Stimulated activated naive CD8-positive, alpha-beta T cell treated with anti-CD3 and anti-CD28 coated beads, Interleukin-15, Interleukin-2, amounts not matched to agents 100 U/mL and 50 U/mL, for 24 hours (primary cell): ENCODE data around the gene PTPN23.

Experiments
- ATAC-seq: fragments of 150-1000 bp; cut with Tn5 transposase; one replicate; pipeline ENCODE4 v1.10.0; 2021
- DNase-seq: peaks from one replicate; pipeline ENCODE4 v3.0.0; 2021

PTPN23 gene

GRCh38 chr3:47419083-47420043 lies 38.5 kb downstream of the PTPN23 start:
- DNase-seq (no peak), ATAC-seq (no peak)

GRCh38 chr3:47420044-47420430 lies 39.2 kb downstream of the PTPN23 start:
- DNase-seq (no peak), ATAC-seq (no peak)

GRCh38 chr3:47420511-47421484 lies 40.0 kb downstream of the PTPN23 start:
- DNase-seq (peak; percentile 91), ATAC-seq (peak; percentile 87)

DNA sequence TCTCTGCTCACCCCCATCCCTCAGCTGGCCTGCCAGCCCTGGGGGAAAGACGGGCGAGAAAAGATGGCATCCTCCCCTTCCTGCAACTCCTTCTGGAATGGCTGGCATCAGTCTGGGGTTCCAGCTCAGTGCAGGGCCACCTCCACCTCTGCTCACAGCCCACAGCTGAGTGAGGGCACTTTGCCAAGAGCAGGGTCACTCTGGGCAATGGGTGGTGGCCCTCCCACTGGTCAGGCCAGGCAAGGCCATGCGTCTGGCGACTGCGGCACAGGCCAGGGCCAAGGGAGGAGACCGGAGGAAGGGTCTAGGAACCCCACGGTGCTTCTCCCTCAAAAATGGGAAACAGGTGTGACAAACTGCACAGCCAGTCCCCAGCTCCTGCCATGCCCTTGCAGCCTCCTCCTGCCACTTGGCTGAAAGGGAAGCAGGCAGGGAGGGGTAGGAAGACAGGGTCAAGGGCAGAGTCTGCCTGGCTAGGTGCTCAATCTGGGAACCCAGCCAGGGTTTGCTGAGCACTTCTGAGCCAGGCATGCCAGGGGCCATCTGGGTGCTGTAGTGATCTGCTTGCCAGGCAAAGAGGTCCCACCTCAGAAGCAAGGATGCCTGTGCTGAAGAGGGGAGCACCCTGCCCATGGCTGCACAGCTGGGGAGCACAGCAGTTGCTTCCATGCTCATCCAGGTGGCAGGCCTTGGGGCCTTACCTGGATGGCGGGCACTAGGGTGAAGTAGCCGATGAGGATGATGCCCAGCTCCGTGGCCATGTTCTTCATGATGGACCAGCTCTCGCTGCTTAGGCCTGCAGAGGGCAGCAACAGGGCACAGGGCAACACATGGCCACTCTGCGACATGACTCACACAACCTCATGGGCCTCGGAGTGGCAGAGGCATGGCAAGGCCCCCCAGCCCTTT lies 41.2 kb downstream of the PTPN23 start:
- ATAC-seq (no peak), DNase-seq (peak; percentile 33)

DNA sequence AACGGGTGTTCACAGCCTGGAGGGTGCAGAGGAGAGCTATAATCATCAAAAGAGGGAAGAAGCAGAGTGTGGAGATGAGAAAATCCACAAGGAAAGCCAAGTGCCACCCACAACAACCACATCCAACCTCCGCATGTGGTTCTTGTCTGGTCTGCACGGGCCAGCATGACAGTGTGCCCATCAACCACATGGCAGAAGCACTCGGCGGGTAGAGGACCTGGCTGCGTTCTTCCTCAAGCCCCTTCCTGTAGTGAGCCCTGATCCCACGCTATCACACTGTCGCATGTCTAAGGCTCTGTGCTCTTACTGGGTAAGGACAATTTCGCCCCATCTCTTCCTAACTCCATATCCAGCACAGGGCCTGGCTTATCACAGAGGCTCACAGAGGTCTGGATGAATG lies 41.9 kb downstream of the PTPN23 start:
- DNase-seq (no peak), ATAC-seq (no peak)

GRCh38 chr3:47423548-47424145 lies 42.8 kb downstream of the PTPN23 start:
- no peak for DNase-seq
- no peak for ATAC-seq

- no peak for ATAC-seq
Measured at GRCh38 chr3:47424434-47425382, 43.9 kb downstream of the PTPN23 start.

DNA sequence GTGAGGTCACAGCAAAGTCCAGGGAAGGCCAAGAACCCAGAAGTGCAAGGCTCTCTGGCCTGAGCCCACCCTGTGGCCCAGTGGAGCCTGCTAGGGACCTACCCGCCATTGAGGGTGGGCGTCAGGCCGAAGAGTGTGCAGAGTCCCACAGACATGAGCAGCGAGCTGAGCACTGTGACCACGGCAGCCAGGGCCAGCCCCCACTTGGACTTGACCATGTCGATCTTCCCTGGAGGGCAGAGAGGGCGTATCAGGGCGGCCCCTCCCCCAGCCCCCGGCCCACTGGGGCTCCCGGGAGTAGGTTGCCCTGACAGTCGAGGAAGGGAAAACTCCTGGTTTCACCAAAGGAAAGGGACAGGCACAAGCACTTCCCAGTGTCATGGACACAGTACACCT lies 44.6 kb downstream of the PTPN23 start:
- no peak for ATAC-seq
- DNase-seq, result no peak

More at GRCh38 chr3:47424434-47425382, 43.9 kb downstream of the PTPN23 start:
- DNase-seq, result no peak

DNA sequence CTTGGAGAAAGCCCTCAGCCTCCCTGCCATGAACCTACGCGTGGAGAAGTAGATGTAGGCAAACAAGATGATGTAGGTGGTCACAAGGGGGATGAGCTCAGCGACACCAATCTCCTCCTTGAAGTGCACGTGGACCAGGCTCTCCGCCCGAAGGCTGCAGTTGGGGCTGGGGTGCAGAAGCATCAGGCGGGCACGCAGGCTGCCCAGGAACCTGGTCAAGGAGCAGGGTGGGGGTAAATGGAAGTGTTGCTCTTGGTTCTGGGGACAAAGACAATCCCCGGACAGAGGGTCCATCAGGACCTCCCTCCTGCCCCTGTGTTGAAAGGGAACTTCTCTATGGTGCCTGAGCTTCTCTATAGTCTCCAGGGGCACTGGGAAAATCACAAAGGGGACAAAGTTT lies 45.1 kb downstream of the PTPN23 start:
- ATAC-seq (no peak), DNase-seq (no peak)

- no peak for DNase-seq
- no peak for ATAC-seq
Measured at GRCh38 chr3:47427866-47428265, 47.0 kb downstream of the PTPN23 start.

- ATAC-seq (no peak), DNase-seq (no peak)
Measured at GRCh38 chr3:47428662-47429061, 47.8 kb downstream of the PTPN23 start.

DNA sequence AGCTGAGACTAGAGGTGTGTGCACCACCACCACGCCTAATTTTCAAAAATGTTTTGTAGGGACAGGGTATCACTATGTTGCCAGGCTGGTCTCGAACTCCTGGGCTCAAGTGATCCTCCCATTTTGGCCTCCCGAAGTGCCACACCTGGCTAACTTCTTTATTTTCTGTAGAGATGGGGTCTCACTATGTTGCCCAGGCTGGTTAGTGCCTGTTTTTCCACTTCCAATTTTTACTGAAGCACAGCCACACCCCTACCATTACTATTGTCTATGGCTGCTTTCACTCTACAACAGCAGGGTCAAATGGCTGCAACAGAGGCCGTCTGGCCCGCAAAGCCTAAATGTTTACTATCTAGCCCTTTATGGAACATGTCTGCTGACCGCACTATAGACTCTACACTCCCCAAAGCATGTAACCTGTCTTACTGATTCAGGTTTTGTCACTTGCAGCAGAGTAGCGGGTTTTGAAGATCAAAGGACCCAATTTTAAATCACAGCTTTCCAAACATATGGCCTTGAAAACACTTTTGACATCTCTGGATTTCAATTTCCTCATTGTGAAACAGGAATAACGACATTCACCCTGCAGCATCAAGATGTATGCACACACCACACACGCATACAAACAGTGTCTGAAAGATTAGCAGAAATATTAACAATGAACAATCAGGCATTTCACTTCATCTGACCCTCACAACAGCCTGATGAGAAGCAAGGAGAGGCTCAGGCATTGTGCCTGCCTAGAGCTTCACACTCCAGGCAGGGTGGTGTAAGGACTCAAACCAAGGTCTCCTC lies 48.9 kb downstream of the PTPN23 start:
- ATAC-seq (no peak), DNase-seq (no peak)

DNA sequence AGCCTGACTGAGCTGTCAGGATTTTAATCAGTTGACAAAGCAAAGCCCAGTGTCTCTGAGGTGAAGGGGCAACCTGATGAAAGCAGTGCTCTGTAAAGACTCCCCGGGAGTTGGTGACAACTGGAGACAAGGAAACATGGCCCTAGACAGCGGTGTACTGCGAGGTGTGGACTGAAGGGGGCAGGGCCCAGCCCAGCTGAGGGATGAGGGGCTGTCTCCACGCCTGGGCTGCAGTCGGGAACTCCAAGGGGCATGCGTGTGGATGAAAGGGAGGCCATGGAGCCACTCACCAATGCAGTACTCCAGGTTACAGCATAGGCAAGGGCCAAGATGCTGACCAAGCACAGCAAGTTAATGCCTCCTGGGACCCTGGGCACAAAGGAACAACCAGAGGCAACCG lies 49.8 kb downstream of the PTPN23 start:
- DNase-seq, result no peak
- no peak for ATAC-seq

DNA sequence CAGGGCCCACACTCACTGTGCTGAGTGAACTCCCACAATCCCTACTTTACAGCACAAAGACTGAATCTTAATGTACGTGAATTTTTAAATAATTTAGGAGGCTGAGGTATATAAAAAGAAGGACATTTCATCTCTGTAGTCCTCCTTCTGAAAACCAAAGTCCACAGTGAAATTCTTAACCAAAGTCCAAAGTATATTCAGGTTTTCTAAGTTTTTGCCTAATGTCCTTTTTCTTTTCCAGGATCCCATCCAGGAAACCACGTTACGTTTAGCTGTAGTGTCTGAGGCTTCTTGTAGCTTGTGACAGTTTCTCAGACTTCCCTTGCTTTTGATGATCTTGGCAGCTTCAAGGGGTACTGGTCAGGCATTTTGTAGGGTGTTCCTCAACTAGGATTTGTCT lies 50.4 kb downstream of the PTPN23 start:
- ATAC-seq (no peak), DNase-seq (no peak)

- ATAC-seq, result no peak
- DNase-seq, result no peak
Measured at GRCh38 chr3:47432673-47433072, 51.9 kb downstream of the PTPN23 start.

DNA sequence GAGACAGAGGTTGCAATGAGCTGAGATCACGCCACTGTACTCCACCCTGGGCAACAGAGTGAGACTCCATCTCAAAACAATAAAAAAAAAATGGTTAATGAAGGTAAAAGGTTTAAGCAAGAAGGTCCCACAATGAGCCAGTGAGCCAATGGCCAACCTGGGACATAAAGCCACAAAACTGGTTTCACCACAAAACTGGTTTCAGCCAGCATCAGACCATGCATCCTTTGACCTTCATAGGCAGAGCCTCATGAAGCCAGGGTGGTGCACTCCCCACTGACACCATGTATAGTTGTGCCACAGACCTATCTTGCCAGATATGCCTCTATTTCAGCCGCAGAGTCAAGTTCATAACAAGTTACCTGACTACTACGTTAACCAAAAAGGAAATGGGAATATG lies 53.0 kb downstream of the PTPN23 start:
- DNase-seq, result no peak
- no peak for ATAC-seq

- ATAC-seq (no peak), DNase-seq (no peak)
Measured at GRCh38 chr3:47434849-47435248, 54.0 kb downstream of the PTPN23 start.

DNA sequence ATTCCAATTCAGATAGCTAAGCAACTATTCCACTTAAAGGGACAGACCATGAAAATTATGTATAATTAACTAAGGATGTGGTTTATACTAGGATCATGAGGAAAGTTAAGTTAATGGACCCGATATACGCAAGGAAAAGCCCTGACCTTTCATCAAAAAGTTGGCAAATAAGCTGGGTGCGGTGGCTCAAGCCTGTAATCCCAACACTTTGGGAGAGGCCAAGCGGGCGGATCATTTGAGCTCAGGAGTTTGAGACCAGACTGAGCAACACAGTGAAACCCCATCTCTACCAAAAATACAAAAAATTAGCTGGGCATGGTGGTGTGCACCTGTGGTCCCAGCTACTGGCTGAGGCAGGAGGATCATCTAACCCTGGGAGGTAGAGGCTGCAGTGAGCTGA lies 55.4 kb downstream of the PTPN23 start:
- DNase-seq (no peak), ATAC-seq (no peak)

DNA sequence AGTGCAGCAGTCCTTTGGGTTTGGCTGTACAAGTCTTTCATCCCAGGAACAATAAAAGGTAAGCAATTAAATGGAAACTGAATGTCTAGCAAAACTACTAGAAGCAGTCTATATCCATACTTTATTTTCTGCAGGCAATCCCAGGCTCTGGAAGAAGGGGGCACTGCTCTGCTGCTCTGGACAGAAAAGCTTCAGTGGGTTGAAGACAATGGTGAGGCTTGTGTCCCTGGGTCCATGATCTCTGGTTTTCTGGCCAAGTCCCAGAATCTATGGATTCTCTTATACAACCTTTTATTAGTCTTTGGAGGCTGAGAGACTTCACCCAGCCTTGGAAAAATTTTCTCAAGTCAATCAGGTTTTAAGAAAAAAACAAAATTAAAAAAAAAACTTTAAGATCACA lies 59.3 kb downstream of the PTPN23 start:
- no peak for ATAC-seq
- DNase-seq, result no peak
